ENCODE data around the gene KCMF1. TPM values are rescaled to one million over a fixed set of nuclear protein-coding genes. Genes with fewer than 3 reads are reported as not detected.

Gene KCMF1
- total RNA-seq, 2 donors from 2014 or later, result 40.6 to 46.7 TPM

DNA sequence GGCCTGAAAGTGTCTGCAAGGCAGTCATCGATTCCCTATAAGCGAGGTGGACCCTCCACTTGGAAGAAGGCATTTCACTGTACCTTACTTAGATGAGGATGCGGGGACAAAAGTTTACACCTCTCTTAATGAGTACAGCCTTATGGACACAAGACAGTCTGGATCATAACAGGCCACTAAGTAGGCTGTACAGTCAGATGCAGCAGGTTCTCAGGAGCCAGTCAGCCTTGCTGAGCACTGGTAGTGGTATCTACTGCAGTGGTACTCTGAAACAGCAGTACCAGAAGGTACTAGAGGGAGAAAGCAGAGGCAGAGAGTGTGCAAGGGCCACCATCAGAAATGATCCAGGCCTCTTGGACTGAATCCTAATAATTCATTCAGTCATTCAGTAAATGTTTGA, 77.6 kb downstream of the KCMF1 start:
- Histone ChIP-seq H3K4me3 (no peak overlapping the region), H3K27me3 (replicated peaks; ENCODE audit: insufficient read depth) (no peaks in the 10 kb centered on the region), H3K27ac (no peak overlapping the region), H3K9me3 (no peaks in the 10 kb centered on the region), H3K36me3 (peaks cover 28% of the 10 kb centered on the region), H3K4me1 (ENCODE audit: control insufficient read depth in 1 of 2, low read depth in 2 of 2) (no peaks in the 10 kb centered on the region)
- ATAC-seq (ENCODE audit: insufficient number of reproducible peaks, low FRiP score, low read depth) (no peak), DNase-seq (ENCODE audit: low spot score) (no peak)
- TF ChIP-seq, protein P1, sequence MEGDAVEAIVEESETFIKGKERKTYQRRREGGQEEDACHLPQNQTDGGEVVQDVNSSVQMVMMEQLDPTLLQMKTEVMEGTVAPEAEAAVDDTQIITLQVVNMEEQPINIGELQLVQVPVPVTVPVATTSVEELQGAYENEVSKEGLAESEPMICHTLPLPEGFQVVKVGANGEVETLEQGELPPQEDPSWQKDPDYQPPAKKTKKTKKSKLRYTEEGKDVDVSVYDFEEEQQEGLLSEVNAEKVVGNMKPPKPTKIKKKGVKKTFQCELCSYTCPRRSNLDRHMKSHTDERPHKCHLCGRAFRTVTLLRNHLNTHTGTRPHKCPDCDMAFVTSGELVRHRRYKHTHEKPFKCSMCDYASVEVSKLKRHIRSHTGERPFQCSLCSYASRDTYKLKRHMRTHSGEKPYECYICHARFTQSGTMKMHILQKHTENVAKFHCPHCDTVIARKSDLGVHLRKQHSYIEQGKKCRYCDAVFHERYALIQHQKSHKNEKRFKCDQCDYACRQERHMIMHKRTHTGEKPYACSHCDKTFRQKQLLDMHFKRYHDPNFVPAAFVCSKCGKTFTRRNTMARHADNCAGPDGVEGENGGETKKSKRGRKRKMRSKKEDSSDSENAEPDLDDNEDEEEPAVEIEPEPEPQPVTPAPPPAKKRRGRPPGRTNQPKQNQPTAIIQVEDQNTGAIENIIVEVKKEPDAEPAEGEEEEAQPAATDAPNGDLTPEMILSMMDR (IDR thresholded peaks at IDR 0.05), result no peak

DNA sequence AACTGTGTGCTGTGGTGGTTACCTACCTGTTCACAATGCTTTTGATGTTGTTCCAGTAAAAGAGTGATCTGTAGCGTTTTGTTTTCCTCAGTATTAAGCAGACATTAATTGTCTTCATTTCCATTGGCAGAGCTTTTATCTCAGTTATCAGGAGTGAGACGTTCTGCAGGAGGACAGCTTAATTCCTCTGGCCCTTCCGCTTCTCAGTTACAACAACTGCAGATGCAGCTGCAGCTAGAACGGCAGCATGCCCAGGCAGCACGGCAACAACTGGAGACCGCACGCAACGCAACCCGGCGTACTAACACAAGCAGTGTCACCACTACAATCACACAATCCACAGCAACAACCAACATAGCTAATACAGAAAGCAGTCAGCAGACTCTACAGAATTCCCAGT, 78.3 kb downstream of the KCMF1 start:
- ATAC-seq (ENCODE audit: insufficient number of reproducible peaks, low FRiP score, low read depth), result no peak
- no peak for DNase-seq (ENCODE audit: low spot score)
- H3K4me1 ChIP-seq (ENCODE audit: control insufficient read depth in 1 of 2, low read depth in 2 of 2), result no peaks in the 10 kb centered on the region
- H3K4me3 ChIP-seq, result no peak overlapping the region
- H3K9me3 ChIP-seq, result no peaks in the 10 kb centered on the region
- H3K27me3 ChIP-seq (replicated peaks; ENCODE audit: insufficient read depth), result no peaks in the 10 kb centered on the region
- H3K36me3 ChIP-seq, result peaks cover 29% of the 10 kb centered on the region
- H3K27ac ChIP-seq, result no peak overlapping the region
- TF ChIP-seq, protein P1 (IDR thresholded peaks at IDR 0.05), result no peak

DNA sequence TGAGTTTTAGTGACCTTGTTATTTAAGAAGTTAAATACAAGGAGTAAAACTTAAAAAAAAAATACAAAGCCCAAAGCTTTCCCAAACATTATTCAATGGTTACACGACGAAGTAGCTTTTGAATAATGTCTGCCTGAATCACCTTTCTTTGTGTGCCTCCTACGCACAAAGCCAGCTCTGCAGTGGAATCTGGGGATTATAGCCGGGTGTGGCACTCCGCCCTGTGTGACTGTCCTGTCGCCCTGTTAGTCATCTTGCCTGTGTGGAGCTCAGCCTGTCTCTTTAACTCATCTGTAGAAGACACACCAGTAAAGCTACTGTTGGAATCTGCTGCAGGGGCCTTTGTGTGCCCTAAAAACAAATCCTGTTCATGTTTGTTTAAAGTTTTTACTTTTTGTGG, 82.8 kb downstream of the KCMF1 start:
- peaks cover 16% of the 10 kb centered on the region for H3K36me3 ChIP-seq
- no peaks in the 10 kb centered on the region for H3K27me3 ChIP-seq (replicated peaks; ENCODE audit: insufficient read depth)
- H3K9me3 ChIP-seq, result no peaks in the 10 kb centered on the region
- DNase-seq (ENCODE audit: low spot score) (no peak), ATAC-seq (ENCODE audit: insufficient number of reproducible peaks, low FRiP score, low read depth) (no peak)
- H3K4me3 ChIP-seq, result no peak overlapping the region
- no peaks in the 10 kb centered on the region for H3K4me1 ChIP-seq (ENCODE audit: control insufficient read depth in 1 of 2, low read depth in 2 of 2)
- TF ChIP-seq, protein P1 (IDR thresholded peaks at IDR 0.05), result no peak
- no peak overlapping the region for H3K27ac ChIP-seq

DNA sequence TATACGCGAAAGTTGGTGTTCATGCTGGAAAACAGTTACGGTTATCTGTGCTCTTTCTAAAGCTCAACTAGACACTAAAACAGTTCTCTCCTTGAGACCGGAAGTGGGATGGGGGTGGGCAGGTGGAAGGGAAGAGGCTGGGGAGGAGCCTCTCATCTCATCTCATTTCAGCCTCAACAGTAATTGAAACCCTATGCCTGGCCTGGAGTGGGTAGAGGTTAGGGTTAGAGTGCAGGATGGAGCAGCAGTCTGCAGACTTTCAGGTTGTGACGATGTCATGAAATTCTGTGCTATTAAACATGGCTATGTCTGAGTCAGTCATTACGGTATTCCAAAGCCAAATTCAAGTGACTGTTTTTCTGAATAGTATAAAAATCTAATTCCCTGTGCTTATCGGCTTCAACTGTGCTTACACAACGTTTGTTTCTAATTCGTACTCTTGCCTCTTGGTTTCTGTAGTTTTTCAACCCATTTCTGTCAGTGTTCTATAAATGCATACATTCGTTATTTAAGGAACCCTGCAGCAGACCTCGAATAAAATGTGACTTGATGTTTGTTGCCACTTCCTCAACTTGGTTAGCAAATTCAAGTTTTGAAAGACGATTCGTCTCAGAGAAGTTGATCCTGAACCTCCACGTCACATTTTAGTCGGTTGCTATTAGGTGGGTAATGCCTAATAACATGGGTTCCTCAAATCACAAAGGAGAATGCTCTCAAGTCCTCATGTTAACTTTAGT, 86.4 kb downstream of the KCMF1 start:
- no peak for ATAC-seq (ENCODE audit: insufficient number of reproducible peaks, low FRiP score, low read depth)

DNA sequence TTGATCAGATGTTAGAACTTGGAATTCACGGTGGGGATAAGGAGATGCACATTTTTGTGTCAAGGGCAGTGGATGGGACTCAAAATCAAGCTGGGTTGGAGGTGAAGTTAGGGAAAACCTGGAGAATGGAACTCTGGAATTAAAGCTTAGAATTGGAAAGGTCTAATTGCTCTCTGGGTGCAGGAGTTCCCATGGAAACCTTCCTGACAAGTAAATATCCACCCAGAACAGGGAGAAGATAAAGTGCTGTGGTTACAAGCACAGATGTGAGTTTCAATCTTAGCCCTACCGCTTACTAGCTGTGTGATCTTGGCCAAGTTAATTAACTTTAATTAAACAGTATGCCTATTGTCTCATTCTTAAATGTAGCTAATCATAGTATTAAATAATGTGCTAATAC, 90.9 kb downstream of the KCMF1 start:
- Histone ChIP-seq H3K4me3 (no peak overlapping the region), H3K27me3 (replicated peaks; ENCODE audit: insufficient read depth) (no peaks in the 10 kb centered on the region), H3K36me3 (no peaks in the 10 kb centered on the region), H3K9me3 (no peaks in the 10 kb centered on the region), H3K4me1 (ENCODE audit: control insufficient read depth in 1 of 2, low read depth in 2 of 2) (no peaks in the 10 kb centered on the region), H3K27ac (no peak overlapping the region)
- TF ChIP-seq, protein P1 (IDR thresholded peaks at IDR 0.05), result no peak
- ATAC-seq (ENCODE audit: insufficient number of reproducible peaks, low FRiP score, low read depth) (no peak), DNase-seq (ENCODE audit: low spot score) (no peak)

More for the DNA sequence above, 86.4 kb downstream of the KCMF1 start:
- no peak for DNase-seq (ENCODE audit: low spot score)
- H3K27ac ChIP-seq, result no peak overlapping the region
- H3K9me3 ChIP-seq, result no peaks in the 10 kb centered on the region
- TF ChIP-seq, protein P1 (IDR thresholded peaks at IDR 0.05), result no peak
- H3K36me3 ChIP-seq, result peaks cover 12% of the 10 kb centered on the region
- H3K27me3 ChIP-seq (replicated peaks; ENCODE audit: insufficient read depth), result no peaks in the 10 kb centered on the region
- no peaks in the 10 kb centered on the region for H3K4me1 ChIP-seq (ENCODE audit: control insufficient read depth in 1 of 2, low read depth in 2 of 2)
- no peak overlapping the region for H3K4me3 ChIP-seq

Measured in thoracic aorta (tissue), 2 donors.